CD4-positive, CD25-positive, alpha-beta regulatory T cell (primary cell): ENCODE results near the gene LRRC63. TPM values are rescaled to one million over a fixed set of nuclear protein-coding genes. Genes with fewer than 3 reads are reported as not detected.
"Not testable (repeated sequence)": the region's sequence is repeated elsewhere in the genome, so short reads cannot be mapped to it uniquely, and the experiment has no call there.

Source experiments
- ATAC-seq, 2 donors: fragments of 150-1000 bp; cut with Tn5 transposase; one replicate each; pipeline ENCODE4 v1.10.0; 2021; ENCODE audit warnings: low read depth in 2 of 2, moderate number of reproducible peaks in 2 of 2, moderate library complexity in 1 of 2
- DNase-seq, 3 donors: peaks; one replicate each; pipeline versions ENCODE4 v3.0.0 to v3.0.0-alpha.2; 2012 to 2022; ENCODE audit warnings: mixed read lengths in 1 of 3
- H3K27ac ChIP-seq: one replicate; pipeline ENCODE4 v1.7.0; 2013; ENCODE audit warnings: mild to moderate bottlenecking, low read length; ENCODE audit not compliant: insufficient read depth, poor library complexity, severe bottlenecking
- H3K27me3 ChIP-seq: one replicate; pipeline ENCODE4 v1.7.0; 2013; ENCODE audit warnings: low read length; ENCODE audit not compliant: control insufficient read depth, insufficient read depth
- H3K36me3 ChIP-seq: one replicate; pipeline ENCODE4 v1.7.0; 2013; ENCODE audit warnings: mild to moderate bottlenecking, low read length, moderate library complexity; ENCODE audit not compliant: control insufficient read depth, insufficient read depth
- H3K4me1 ChIP-seq: 2 replicates; pipeline ENCODE4 v1.7.0; 2013; ENCODE audit warnings: mild to moderate bottlenecking, low read length; ENCODE audit not compliant: insufficient read depth, control insufficient read depth, poor library complexity, severe bottlenecking
- H3K4me3 ChIP-seq: one replicate; pipeline ENCODE4 v1.7.0; 2013; ENCODE audit warnings: low read depth, mild to moderate bottlenecking, low read length, moderate library complexity
- H3K9me3 ChIP-seq, 2 experiments: 1 replicate in 1 of 2; 2 replicates in 1 of 2; pipeline ENCODE4 v1.7.0; 2013; ENCODE audit warnings: low read length in 2 of 2, mild to moderate bottlenecking in 1 of 2, moderate library complexity in 1 of 2; ENCODE audit not compliant: control insufficient read depth in 2 of 2
- H3K27ac Mint-ChIP-seq, 3 donors: one replicate each; pipeline ENCODE4 v1.8.0; 2020 to 2022; ENCODE audit warnings: mild to moderate bottlenecking in 3 of 3, mixed read lengths in 3 of 3, moderate library complexity in 2 of 3
- H3K27me3 Mint-ChIP-seq: one replicate; pipeline ENCODE4 v1.8.0; 2022; ENCODE audit warnings: mild to moderate bottlenecking, mixed read lengths
- H3K36me3 Mint-ChIP-seq: one replicate; pipeline ENCODE4 v1.8.0; 2020; ENCODE audit warnings: mixed read lengths
- H3K4me1 Mint-ChIP-seq, 4 donors: one replicate each; pipeline ENCODE4 v1.8.0; 2020 to 2022; ENCODE audit warnings: mixed read lengths in 4 of 4, mild to moderate bottlenecking in 1 of 4
- H3K4me3 Mint-ChIP-seq, 4 donors: one replicate each; pipeline ENCODE4 v1.8.0; 2020 to 2022; ENCODE audit warnings: mild to moderate bottlenecking in 4 of 4, mixed read lengths in 4 of 4, moderate library complexity in 3 of 4
- H3K9me3 Mint-ChIP-seq, 7 donors: one replicate each; pipeline ENCODE4 v1.8.0; 2020 to 2022; ENCODE audit warnings: mixed read lengths in 7 of 7, mild to moderate bottlenecking in 3 of 7, moderate library complexity in 2 of 7
- polyA plus RNA-seq, 4 donors: library from polyadenylated mRNA; unstranded; fragments of 300-500 nt; fragmentation: Illumina TruSeq; gene quantifications; one replicate each; pipeline ENCODE4 v1.2.3, GENCODE V29; 2021
- total RNA-seq: library from RNA; stranded (reverse); gene quantifications from one replicate; pipeline ENCODE4 v1.2.3, GENCODE V29; 2022

LRRC63 gene
- total and polyA plus RNA-seq, 5 donors from 2014 or later: 0.12 to 0.49 (median 0.20) TPM

GRCh38 chr13:46211116-46211482, 629 bp upstream of the LRRC63 start:
- DNase-seq: peak in 2 of 3 donors; percentile 56
- peak overlapping the region; percentile 70 for H3K27ac ChIP-seq

GRCh38 chr13:46213242-46213641, 1.5 kb downstream of the LRRC63 start:
- Histone ChIP-seq H3K36me3 (no peaks in the 10 kb centered on the region), H3K9me3 (no peaks in the 10 kb centered on the region), H3K4me1 (peaks cover 9% of the 10 kb centered on the region), H3K27me3 (no peaks in the 10 kb centered on the region), H3K4me3 (no peak overlapping the region), H3K27ac (no peak overlapping the region)
- DNase-seq (no peak), ATAC-seq (no peak)
- Mint-ChIP-seq H3K27ac (peak overlapping the region in 1 of 3 donors; percentile 65), H3K4me3 (peak overlapping the region in 3 of 4 donors; percentile 5 to 92 (median 6)), H3K36me3 (no peaks in the 10 kb centered on the region), H3K4me1 (peaks cover 0 to 17% (median 2%) of the 10 kb centered on the region in 4 donors), H3K9me3 (peaks cover 0 to 7% (median 0%) of the 10 kb centered on the region in 7 donors), H3K27me3 (no peaks in the 10 kb centered on the region)

More at GRCh38 chr13:46211116-46211482, 629 bp upstream of the LRRC63 start:
- Mint-ChIP-seq H3K27me3 (no peaks in the 10 kb centered on the region), H3K9me3 (peaks cover 0 to 2% (median 0%) of the 10 kb centered on the region in 7 donors), H3K36me3 (no peaks in the 10 kb centered on the region), H3K27ac (peak overlapping the region; percentile 34 to 92 (median 86)), H3K4me1 (peaks cover 0 to 19% (median 2%) of the 10 kb centered on the region in 4 donors), H3K4me3 (peak overlapping the region; percentile 84 to 92 (median 88))
- H3K4me3 ChIP-seq: peak overlapping the region; percentile 88
- no peaks in the 10 kb centered on the region for H3K9me3 ChIP-seq
- H3K36me3 ChIP-seq: no peaks in the 10 kb centered on the region
- ATAC-seq: peak; percentile 33 to 40
- H3K4me1 ChIP-seq: peaks cover 9% of the 10 kb centered on the region
- no peaks in the 10 kb centered on the region for H3K27me3 ChIP-seq

- H3K27me3 Mint-ChIP-seq, H3K27ac ChIP-seq, H3K36me3 Mint-ChIP-seq, H3K36me3 ChIP-seq, ATAC-seq, H3K27me3 ChIP-seq, H3K9me3 ChIP-seq, H3K4me1 ChIP-seq, DNase-seq, H3K27ac Mint-ChIP-seq, H3K4me3 Mint-ChIP-seq, H3K4me3 ChIP-seq, H3K9me3 Mint-ChIP-seq: not testable (repeated sequence)
- peaks cover 0 to 18% (median 2%) of the 10 kb centered on the region in 4 donors for H3K4me1 Mint-ChIP-seq
Observed at GRCh38 chr13:46214741-46215140, 3.0 kb downstream of the LRRC63 start.

- not testable (repeated sequence) for H3K4me1 ChIP-seq, H3K4me3 ChIP-seq, H3K27me3 ChIP-seq, H3K36me3 ChIP-seq, H3K27ac ChIP-seq, ATAC-seq, H3K36me3 Mint-ChIP-seq, H3K27me3 Mint-ChIP-seq, H3K4me3 Mint-ChIP-seq, H3K27ac Mint-ChIP-seq, DNase-seq
- Mint-ChIP-seq H3K4me1 (peaks cover 0 to 13% (median 4%) of the 10 kb centered on the region in 4 donors), H3K9me3 (peaks cover 0 to 22% (median 11%) of the 10 kb centered on the region in 7 donors)
- H3K9me3 ChIP-seq: peaks cover 2 to 15% of the 10 kb centered on the region in 2 experiments
Observed at GRCh38 chr13:46220234-46220633, 8.5 kb downstream of the LRRC63 start.

GRCh38 chr13:46229251-46229650, 17.5 kb downstream of the LRRC63 start:
- peaks cover 19% of the 10 kb centered on the region for H3K36me3 Mint-ChIP-seq

GRCh38 chr13:46232281-46232680, 20.6 kb downstream of the LRRC63 start:
- H3K27me3 Mint-ChIP-seq: peaks cover 9% of the 10 kb centered on the region
- peaks cover 3% of the 10 kb centered on the region for H3K27me3 ChIP-seq
- H3K27ac Mint-ChIP-seq: no peak overlapping the region
- no peak overlapping the region for H3K4me3 ChIP-seq
- H3K36me3 Mint-ChIP-seq: peaks cover 22% of the 10 kb centered on the region
- no peak for DNase-seq
- H3K9me3 ChIP-seq: peaks cover 24 to 30% of the 10 kb centered on the region in 2 experiments
- no peak for ATAC-seq
- peaks cover 2% of the 10 kb centered on the region for H3K36me3 ChIP-seq
- peaks cover 6 to 45% (median 13%) of the 10 kb centered on the region in 7 donors for H3K9me3 Mint-ChIP-seq
- no peak overlapping the region for H3K27ac ChIP-seq
- no peaks in the 10 kb centered on the region for H3K4me1 ChIP-seq
- H3K4me1 Mint-ChIP-seq: no peaks in the 10 kb centered on the region
- no peak overlapping the region for H3K4me3 Mint-ChIP-seq

More at GRCh38 chr13:46229251-46229650, 17.5 kb downstream of the LRRC63 start:
- Mint-ChIP-seq H3K27me3 (peaks cover 9% of the 10 kb centered on the region), H3K4me3 (no peak overlapping the region), H3K9me3 (peaks cover 0 to 39% (median 10%) of the 10 kb centered on the region in 7 donors), H3K4me1 (no peaks in the 10 kb centered on the region), H3K27ac (no peak overlapping the region)
- peaks cover under 1 to 8% of the 10 kb centered on the region in 2 experiments for H3K9me3 ChIP-seq
- H3K4me3 ChIP-seq: no peak overlapping the region
- no peaks in the 10 kb centered on the region for H3K4me1 ChIP-seq
- H3K36me3 ChIP-seq: no peaks in the 10 kb centered on the region
- H3K27me3 ChIP-seq: no peaks in the 10 kb centered on the region
- DNase-seq (no peak), ATAC-seq (no peak)
- no peak overlapping the region for H3K27ac ChIP-seq

GRCh38 chr13:46235286-46235685, 23.6 kb downstream of the LRRC63 start:
- Mint-ChIP-seq H3K27ac (no peak overlapping the region), H3K4me1 (no peaks in the 10 kb centered on the region), H3K9me3 (peaks cover 7 to 37% (median 15%) of the 10 kb centered on the region in 7 donors), H3K4me3 (no peak overlapping the region), H3K27me3 (peaks cover 12% of the 10 kb centered on the region), H3K36me3 (peaks cover 11% of the 10 kb centered on the region)
- Histone ChIP-seq H3K36me3 (peaks cover 2% of the 10 kb centered on the region), H3K27me3 (peaks cover 3% of the 10 kb centered on the region), H3K4me1 (no peaks in the 10 kb centered on the region), H3K4me3 (no peak overlapping the region), H3K27ac (no peak overlapping the region), H3K9me3 (peaks cover 24 to 30% of the 10 kb centered on the region in 2 experiments)
- DNase-seq (no peak), ATAC-seq (no peak)

- H3K27me3 Mint-ChIP-seq: peaks cover 51% of the 10 kb centered on the region
- no peak overlapping the region for H3K4me3 Mint-ChIP-seq
- no peaks in the 10 kb centered on the region for H3K9me3 Mint-ChIP-seq
- Histone ChIP-seq H3K27ac (no peak overlapping the region), H3K4me3 (no peak overlapping the region), H3K36me3 (no peaks in the 10 kb centered on the region), H3K27me3 (peaks cover 23% of the 10 kb centered on the region), H3K4me1 (no peaks in the 10 kb centered on the region), H3K9me3 (no peaks in the 10 kb centered on the region)
- no peaks in the 10 kb centered on the region for H3K4me1 Mint-ChIP-seq
- H3K36me3 Mint-ChIP-seq: peaks cover 4% of the 10 kb centered on the region
- no peak for ATAC-seq
- no peak for DNase-seq
- H3K27ac Mint-ChIP-seq: no peak overlapping the region
Observed at GRCh38 chr13:46265292-46265691, 53.6 kb downstream of the LRRC63 start.
